Gastrocnemius medialis (tissue), 4 donors: ENCODE data around the gene GALNT9. TPM values are rescaled to one million over a fixed set of nuclear protein-coding genes. Genes with fewer than 3 reads are reported as not detected.
"Not testable (repeated sequence)": the region's sequence is repeated elsewhere in the genome, so short reads cannot be mapped to it uniquely, and the experiment has no call there.

ENCODE experiments used
- ATAC-seq, 2 donors: fragments of 150-250 bp; one replicate each; pipeline ENCODE4 v1.9.1; 2016
- DNase-seq, 2 donors: peaks; one replicate each; pipeline ENCODE4 v3.0.0-alpha.2; 2019
- H3K27ac ChIP-seq, 4 donors: fragments of 200-600 bp; sonication (generic); 1 replicate in 1 of 4; 2 replicates in 3 of 4; pipeline ENCODE4 v1.5.1; 2016 to 2018; ENCODE audit warnings: mild to moderate bottlenecking in 2 of 4, moderate library complexity in 1 of 4
- H3K27me3 ChIP-seq, 3 donors: fragments of 200-600 bp; sonication (generic) in 2 of 3; 1 replicate in 1 of 3; 2 replicates in 2 of 3; pipeline versions ENCODE4 v1.5.1 to v1.6.0; 2016 to 2019; ENCODE audit warnings: mild to moderate bottlenecking in 1 of 3, moderate library complexity in 1 of 3
- H3K36me3 ChIP-seq, 2 donors: fragments of 200-600 bp; sonication (generic) in 1 of 2; one replicate each; pipeline ENCODE4 v1.5.1; 2017 to 2018
- H3K4me1 ChIP-seq, 2 donors: fragments of 200-600 bp; sonication (generic) in 1 of 2; one replicate each; pipeline ENCODE4 v1.5.1; 2016 to 2017; ENCODE audit warnings: mild to moderate bottlenecking in 2 of 2
- H3K4me3 ChIP-seq, 4 donors: fragments of 200-600 bp; sonication (generic) in 3 of 4; 1 replicate in 1 of 4; 2 replicates in 3 of 4; pipeline ENCODE4 v1.5.1; 2016 to 2019; ENCODE audit warnings: mild to moderate bottlenecking in 2 of 4
- H3K9me3 ChIP-seq, 3 donors: fragments of 200-600 bp; sonication (generic) in 2 of 3; 1 replicate in 1 of 3; 2 replicates in 2 of 3; pipeline ENCODE4 v1.5.1; 2016 to 2019
- POLR2A ChIP-seq, 2 donors: fragments of 450-650 bp; IDR thresholded peaks; one replicate each; pipeline ENCODE4 v1.6.1; 2017; ENCODE audit warnings: antibody characterized with exemption in 2 of 2, mild to moderate bottlenecking in 2 of 2, moderate library complexity in 2 of 2
- in situ Hi-C, 4 donors: fragments of 200-750 bp; cut with MboI; loops; one replicate each; pipeline versions ENCODE4 v1.15.0 to v1.8.0; 2017; ENCODE audit warnings: low sequenced_read_pairs in 4 of 4
- intact Hi-C: fragments of 100-400 bp; cut with DNase I; formaldehyde crosslinking; loops from one replicate; pipeline ENCODE4 v1.15.1; 2023; ENCODE audit warnings: low total_unique reads
- total RNA-seq, 4 donors: library from RNA; depleted of rRNA; stranded (reverse); fragments of >200 nt; gene quantifications; one replicate each; pipeline versions ENCODE4 v1.1.0 to v1.2.3, GENCODE V29; 2016
- TF ChIP-seq, protein P1 (sequence below), 5 experiments: fragments of 450-650 bp in 3 of 5; fragments of 200-600 bp in 2 of 5; sonication (generic) in 2 of 5; IDR thresholded peaks in 4 of 5; conservative IDR thresholded peaks in 1 of 5; 1 replicate in 4 of 5; 2 replicates in 1 of 5; pipeline ENCODE4 v1.5.1; 2016 to 2019; ENCODE audit warnings: antibody characterized with exemption in 5 of 5, mild to moderate bottlenecking in 3 of 5, moderate library complexity in 3 of 5

Gene GALNT9
- total RNA-seq, 4 donors from 2014 or later, result not detected

DNA sequence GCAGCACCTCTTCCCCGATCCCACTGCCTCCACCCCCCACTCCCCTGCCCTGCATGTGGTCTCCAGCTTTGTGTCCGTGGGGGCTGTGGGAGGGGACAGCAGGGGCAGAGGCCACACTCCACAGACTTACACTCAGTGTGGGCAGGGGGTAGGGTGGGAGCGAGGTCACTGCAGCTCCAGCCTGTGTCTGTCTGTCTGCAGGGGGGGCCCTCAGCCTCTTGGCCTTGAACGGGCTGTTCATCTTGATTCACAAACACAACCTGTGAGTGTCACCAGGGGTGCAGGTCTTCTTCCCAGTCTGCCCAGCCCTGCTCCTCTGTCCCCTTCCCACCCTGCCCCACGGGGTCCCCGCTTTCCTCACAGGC lies 178.6 kb downstream of the GALNT9 start:
- Histone ChIP-seq H3K4me1 (peaks cover 0 to 5% of the 10 kb centered on the region in 2 donors), H3K36me3 (peaks cover 0 to 34% of the 10 kb centered on the region in 2 donors), H3K4me3 (no peak overlapping the region), H3K27ac (no peak overlapping the region), H3K27me3 (no peaks in the 10 kb centered on the region), H3K9me3 (no peaks in the 10 kb centered on the region)
- in situ Hi-C loops (no loop called here), intact Hi-C loops (loop anchor here (5.0 to 10.0 kb wide), 3 partner anchors 57 to 467 kb away; partner anchors contain the start of gene P2RX2)
- DNase-seq (no peak), ATAC-seq (no peak)
- TF ChIP-seq, protein P1, sequence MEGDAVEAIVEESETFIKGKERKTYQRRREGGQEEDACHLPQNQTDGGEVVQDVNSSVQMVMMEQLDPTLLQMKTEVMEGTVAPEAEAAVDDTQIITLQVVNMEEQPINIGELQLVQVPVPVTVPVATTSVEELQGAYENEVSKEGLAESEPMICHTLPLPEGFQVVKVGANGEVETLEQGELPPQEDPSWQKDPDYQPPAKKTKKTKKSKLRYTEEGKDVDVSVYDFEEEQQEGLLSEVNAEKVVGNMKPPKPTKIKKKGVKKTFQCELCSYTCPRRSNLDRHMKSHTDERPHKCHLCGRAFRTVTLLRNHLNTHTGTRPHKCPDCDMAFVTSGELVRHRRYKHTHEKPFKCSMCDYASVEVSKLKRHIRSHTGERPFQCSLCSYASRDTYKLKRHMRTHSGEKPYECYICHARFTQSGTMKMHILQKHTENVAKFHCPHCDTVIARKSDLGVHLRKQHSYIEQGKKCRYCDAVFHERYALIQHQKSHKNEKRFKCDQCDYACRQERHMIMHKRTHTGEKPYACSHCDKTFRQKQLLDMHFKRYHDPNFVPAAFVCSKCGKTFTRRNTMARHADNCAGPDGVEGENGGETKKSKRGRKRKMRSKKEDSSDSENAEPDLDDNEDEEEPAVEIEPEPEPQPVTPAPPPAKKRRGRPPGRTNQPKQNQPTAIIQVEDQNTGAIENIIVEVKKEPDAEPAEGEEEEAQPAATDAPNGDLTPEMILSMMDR (IDR thresholded peaks at IDR 0.05 in 4 of 5, conservative IDR thresholded peaks at IDR 0.05 in 1 of 5), result no peak
- no peak for TF ChIP-seq POLR2A (IDR thresholded peaks at IDR 0.05)

DNA sequence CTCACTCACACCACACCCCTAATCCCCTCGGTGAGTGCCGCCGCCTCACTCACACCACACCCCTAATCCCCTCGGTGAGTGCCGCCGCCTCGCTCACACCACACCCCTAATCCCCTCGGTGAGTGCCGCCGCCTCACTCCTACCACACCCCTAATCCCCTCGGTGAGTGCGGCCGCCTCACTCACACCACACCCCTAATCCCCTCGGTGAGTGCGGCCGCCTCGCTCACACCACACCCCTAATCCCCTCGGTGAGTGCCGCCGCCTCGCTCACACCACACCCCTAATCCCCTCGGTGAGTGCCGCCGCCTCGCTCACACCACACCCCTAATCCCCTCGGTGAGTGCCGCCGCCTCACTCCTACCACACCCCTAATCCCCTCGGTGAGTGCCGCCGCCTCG lies 179.9 kb downstream of the GALNT9 start:
- H3K27ac ChIP-seq, H3K9me3 ChIP-seq, in situ Hi-C loops, H3K27me3 ChIP-seq, H3K4me3 ChIP-seq, ATAC-seq, DNase-seq: not testable (repeated sequence)
- H3K36me3 ChIP-seq, result peaks cover 0 to 35% of the 10 kb centered on the region in 2 donors
- H3K4me1 ChIP-seq, result peaks cover 7 to 14% of the 10 kb centered on the region in 2 donors
- intact Hi-C loops, result loop anchor here (10.0 kb wide), 2 partner anchors 225 to 1275 kb away; partner anchors contain the start of genes PUS1 and RAN

DNA sequence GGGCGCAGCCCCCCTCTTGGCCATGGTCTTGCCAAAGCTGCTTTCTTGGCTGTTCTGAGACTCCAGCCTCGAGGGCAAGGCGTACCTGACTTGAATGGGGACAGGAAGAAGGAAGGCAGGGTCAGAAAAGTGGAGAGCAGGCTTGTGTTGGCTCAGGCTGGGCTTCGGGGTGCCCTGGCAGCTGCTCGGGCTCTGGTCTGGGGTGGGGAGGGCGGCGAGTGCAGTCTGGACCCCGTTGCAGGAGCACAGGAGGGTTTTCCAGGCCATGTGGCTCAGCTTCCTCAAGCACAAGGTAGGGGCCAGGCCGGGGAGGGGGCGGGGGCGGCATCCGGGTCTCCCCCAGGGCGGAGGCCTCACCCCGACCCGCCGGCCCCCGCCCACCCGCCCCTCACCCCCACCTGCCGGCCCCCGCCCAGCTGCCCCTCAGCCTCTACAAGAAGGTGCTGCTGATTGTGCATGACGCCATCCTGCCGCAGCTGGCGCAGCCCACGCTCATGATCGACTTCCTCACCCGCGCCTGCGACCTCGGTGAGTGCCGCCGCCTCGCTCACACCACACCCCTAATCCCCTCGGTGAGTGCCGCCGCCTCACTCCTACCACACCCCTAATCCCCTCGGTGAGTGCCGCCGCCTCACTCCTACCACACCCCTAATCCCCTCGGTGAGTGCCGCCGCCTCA lies 180.9 kb downstream of the GALNT9 start:
- peaks cover 0 to 35% of the 10 kb centered on the region in 2 donors for H3K36me3 ChIP-seq

DNA sequence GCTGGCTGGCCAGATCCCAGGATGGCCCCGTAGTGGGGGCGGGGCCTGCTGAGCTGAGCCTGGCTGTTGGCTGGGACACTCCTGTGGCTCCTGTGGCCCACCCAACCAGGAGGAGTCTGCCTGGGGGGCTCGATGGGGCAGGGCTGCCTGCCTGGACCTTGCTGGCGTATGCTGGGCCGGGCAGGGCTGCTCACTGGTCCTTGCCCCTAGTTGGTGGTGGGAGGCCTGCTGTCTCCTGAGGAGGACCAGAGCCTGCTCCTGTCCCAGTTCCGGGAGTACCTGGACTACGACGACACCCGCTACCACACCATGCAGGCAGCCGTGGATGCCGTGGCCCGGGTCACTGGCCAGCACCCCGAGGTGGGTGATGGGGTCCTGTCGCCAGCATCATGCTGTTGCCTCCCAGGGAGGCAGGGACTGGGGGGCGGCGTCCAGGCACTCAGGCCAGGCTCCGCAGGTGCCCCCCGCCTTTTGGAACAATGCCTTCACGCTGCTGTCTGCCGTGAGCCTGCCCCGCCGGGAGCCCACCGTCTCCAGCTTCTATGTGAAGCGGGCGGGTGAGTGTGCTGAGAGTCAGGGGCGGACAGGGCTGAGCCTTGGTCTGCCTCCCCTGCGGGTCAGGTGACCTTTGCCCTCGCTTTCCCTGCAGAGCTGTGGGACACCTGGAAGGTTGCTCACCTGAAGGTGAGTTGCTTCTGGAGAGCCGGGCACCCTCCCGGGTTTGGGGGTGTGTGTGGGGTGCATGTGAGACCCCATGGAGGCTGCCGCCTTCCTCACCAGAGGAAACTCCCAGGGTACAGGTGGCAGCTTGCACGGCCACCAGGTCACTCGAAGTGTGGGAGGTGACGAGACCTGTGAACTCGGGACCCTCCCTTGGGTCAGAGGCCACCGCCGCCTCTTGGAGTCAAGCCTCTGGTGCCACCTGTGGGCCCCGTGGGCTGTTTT lies 181.7 kb downstream of the GALNT9 start:
- Histone ChIP-seq H3K9me3 (no peaks in the 10 kb centered on the region), H3K4me1 (peaks cover 14 to 19% of the 10 kb centered on the region in 2 donors), H3K27me3 (no peaks in the 10 kb centered on the region), H3K4me3 (no peak overlapping the region), H3K36me3 (peaks cover 0 to 35% of the 10 kb centered on the region in 2 donors), H3K27ac (no peak overlapping the region)
- intact Hi-C loops, result loop anchor here (10.0 kb wide), 2 partner anchors 223 to 1273 kb away; partner anchors contain the start of genes PUS1 and RAN
- TF ChIP-seq, protein P1 (IDR thresholded peaks at IDR 0.05 in 4 of 5, conservative IDR thresholded peaks at IDR 0.05 in 1 of 5), result no peak
- TF ChIP-seq POLR2A (IDR thresholded peaks at IDR 0.05), result no peak
- in situ Hi-C loops, result no loop called here
- peak in 1 of 2 donors; percentile 11 for DNase-seq
- no peak for ATAC-seq

More for the DNA sequence above, 180.9 kb downstream of the GALNT9 start:
- H3K9me3 ChIP-seq, result no peaks in the 10 kb centered on the region
- DNase-seq (no peak), ATAC-seq (no peak)
- H3K4me3 ChIP-seq, result no peak overlapping the region
- H3K27me3 ChIP-seq, result no peaks in the 10 kb centered on the region
- no peak for TF ChIP-seq POLR2A (IDR thresholded peaks at IDR 0.05)
- TF ChIP-seq, protein P1 (IDR thresholded peaks at IDR 0.05 in 4 of 5, conservative IDR thresholded peaks at IDR 0.05 in 1 of 5), result no peak
- intact Hi-C loops, result loop anchor here (10.0 kb wide), 2 partner anchors 224 to 1274 kb away; partner anchors contain the start of genes PUS1 and RAN
- in situ Hi-C loops, result no loop called here
- H3K4me1 ChIP-seq, result peaks cover 7 to 11% of the 10 kb centered on the region in 2 donors
- no peak overlapping the region for H3K27ac ChIP-seq
